Measurements from ENCODE around the gene S1PR5.

DNA sequence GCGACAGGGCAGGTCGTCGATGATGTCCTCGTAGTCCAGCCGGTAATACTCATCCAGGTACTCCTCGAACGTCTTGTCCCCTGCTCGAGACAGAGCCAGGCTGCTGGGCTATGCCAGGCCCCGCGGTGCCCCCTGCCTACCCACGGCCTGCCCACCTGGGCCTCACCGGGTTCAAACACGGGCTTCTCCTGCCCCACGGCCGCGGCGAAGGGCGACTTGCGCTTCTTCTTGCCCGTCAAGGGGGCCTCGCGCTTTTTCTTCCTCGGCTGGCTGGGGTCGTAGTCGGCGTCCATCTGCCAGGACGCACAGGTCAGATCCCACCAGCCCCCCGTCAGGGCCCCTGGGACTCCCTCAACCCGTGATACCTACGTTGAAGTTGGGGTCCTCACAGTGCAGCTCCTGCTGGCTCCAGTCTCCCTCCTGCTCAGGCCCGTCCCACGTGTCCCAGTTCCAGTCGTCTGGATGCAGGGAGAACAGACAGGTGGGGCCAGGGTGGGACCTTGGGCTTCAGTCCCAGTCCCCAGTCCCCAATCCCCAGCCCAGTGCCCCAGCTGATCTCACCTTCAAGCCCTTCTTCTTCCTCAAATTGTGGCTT, 40.5 kb upstream of the S1PR5 start:
- TF ChIP-seq, protein P1, sequence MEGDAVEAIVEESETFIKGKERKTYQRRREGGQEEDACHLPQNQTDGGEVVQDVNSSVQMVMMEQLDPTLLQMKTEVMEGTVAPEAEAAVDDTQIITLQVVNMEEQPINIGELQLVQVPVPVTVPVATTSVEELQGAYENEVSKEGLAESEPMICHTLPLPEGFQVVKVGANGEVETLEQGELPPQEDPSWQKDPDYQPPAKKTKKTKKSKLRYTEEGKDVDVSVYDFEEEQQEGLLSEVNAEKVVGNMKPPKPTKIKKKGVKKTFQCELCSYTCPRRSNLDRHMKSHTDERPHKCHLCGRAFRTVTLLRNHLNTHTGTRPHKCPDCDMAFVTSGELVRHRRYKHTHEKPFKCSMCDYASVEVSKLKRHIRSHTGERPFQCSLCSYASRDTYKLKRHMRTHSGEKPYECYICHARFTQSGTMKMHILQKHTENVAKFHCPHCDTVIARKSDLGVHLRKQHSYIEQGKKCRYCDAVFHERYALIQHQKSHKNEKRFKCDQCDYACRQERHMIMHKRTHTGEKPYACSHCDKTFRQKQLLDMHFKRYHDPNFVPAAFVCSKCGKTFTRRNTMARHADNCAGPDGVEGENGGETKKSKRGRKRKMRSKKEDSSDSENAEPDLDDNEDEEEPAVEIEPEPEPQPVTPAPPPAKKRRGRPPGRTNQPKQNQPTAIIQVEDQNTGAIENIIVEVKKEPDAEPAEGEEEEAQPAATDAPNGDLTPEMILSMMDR (IDR thresholded peaks at IDR 0.05) = no peak
- no peak for TF ChIP-seq POLR2A (IDR thresholded peaks at IDR 0.05)

Measured in lower leg skin (tissue), 3 donors.